Measurements from ENCODE around the gene TMCO4.

Gene TMCO4

DNA sequence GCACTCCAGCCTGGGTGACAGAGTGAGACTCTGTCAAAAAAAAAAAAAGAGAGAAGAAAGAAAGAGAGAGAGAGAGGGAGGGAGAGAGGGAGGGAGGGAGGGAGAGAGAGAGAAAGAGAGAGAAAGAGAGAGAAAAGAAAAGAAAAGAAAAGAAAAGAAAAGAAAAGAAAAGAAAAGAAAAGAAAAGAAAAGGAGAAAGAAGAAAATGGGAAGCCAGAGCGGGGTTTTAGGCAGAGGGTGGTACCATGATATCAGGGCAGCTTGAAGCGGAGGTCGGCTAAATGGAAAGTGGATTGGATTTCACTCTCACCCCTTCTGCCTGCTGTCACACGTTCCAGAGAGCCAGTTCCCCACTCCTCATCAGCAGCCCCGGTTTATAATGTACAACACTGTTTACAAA, 1.9 kb downstream of the TMCO4 start:
- Histone ChIP-seq H3K4me1 (ENCODE audit: insufficient read depth, low read length, severe bottlenecking) (peaks cover 21% of the 10 kb centered on the region), H3K9me2 (ENCODE audit: low read depth, low read length) (no peaks in the 10 kb centered on the region), H3K4me2 (ENCODE audit: low read length) (no peak overlapping the region), H4K20me1 (ENCODE audit: insufficient read depth, low read length) (no peaks in the 10 kb centered on the region), H3F3A (ENCODE audit: insufficient read depth, low read length) (no peaks in the 10 kb centered on the region), H3K27ac (ENCODE audit: low read depth, low read length, poor library complexity, severe bottlenecking) (no peak overlapping the region), H2AFZ (ENCODE audit: low read length) (no peak overlapping the region), H3K9ac (ENCODE audit: low read length) (no peak overlapping the region), H3K79me2 (ENCODE audit: insufficient read depth, low read length) (no peaks in the 10 kb centered on the region), H3K36me3 (ENCODE audit: insufficient read depth, low read length) (no peaks in the 10 kb centered on the region), H3K27me3 (ENCODE audit: insufficient read depth, low read length) (no peaks in the 10 kb centered on the region), H3K4me3 (ENCODE audit: low read depth, low read length, poor library complexity, severe bottlenecking) (no peak overlapping the region), H3K9me3 (ENCODE audit: low read length) (no peaks in the 10 kb centered on the region)
- no peak for TF ChIP-seq EZH2 (IDR thresholded peaks at IDR 0.05; ENCODE audit: borderline replicate concordance, low read length)
- TF ChIP-seq, protein P1, sequence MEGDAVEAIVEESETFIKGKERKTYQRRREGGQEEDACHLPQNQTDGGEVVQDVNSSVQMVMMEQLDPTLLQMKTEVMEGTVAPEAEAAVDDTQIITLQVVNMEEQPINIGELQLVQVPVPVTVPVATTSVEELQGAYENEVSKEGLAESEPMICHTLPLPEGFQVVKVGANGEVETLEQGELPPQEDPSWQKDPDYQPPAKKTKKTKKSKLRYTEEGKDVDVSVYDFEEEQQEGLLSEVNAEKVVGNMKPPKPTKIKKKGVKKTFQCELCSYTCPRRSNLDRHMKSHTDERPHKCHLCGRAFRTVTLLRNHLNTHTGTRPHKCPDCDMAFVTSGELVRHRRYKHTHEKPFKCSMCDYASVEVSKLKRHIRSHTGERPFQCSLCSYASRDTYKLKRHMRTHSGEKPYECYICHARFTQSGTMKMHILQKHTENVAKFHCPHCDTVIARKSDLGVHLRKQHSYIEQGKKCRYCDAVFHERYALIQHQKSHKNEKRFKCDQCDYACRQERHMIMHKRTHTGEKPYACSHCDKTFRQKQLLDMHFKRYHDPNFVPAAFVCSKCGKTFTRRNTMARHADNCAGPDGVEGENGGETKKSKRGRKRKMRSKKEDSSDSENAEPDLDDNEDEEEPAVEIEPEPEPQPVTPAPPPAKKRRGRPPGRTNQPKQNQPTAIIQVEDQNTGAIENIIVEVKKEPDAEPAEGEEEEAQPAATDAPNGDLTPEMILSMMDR (IDR thresholded peaks at IDR 0.05; ENCODE audit: low read length), result no peak

DNA sequence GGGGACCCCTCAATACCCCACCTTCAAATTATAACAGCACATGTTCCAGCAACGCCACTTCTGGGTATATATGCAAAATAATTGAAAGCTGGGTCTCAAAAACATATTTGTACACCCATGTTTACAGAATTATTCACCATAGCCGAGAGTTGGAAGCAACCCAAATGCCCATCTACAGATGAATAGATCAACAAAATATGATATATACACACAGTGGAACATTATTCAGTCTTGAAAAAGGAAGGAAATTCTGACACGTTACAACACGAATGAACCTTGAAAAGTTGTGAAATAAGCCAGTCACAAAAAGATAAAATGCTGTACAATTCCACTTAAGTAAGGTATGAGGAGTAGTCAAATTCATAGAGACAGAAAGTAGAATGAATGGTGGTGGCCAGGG, 5.1 kb downstream of the TMCO4 start:
- Histone ChIP-seq H3K4me3 (ENCODE audit: low read depth, low read length, poor library complexity, severe bottlenecking) (no peak overlapping the region), H2AFZ (ENCODE audit: low read length) (no peak overlapping the region), H3K9ac (ENCODE audit: low read length) (no peak overlapping the region), H3K79me2 (ENCODE audit: insufficient read depth, low read length) (no peaks in the 10 kb centered on the region), H3K36me3 (ENCODE audit: insufficient read depth, low read length) (peaks cover 13% of the 10 kb centered on the region), H3K27me3 (ENCODE audit: insufficient read depth, low read length) (no peaks in the 10 kb centered on the region), H3F3A (ENCODE audit: insufficient read depth, low read length) (no peaks in the 10 kb centered on the region), H3K4me1 (ENCODE audit: insufficient read depth, low read length, severe bottlenecking) (peaks cover 14% of the 10 kb centered on the region), H3K9me2 (ENCODE audit: low read depth, low read length) (no peaks in the 10 kb centered on the region), H4K20me1 (ENCODE audit: insufficient read depth, low read length) (no peaks in the 10 kb centered on the region), H3K9me3 (ENCODE audit: low read length) (no peaks in the 10 kb centered on the region), H3K4me2 (ENCODE audit: low read length) (no peak overlapping the region), H3K27ac (ENCODE audit: low read depth, low read length, poor library complexity, severe bottlenecking) (no peak overlapping the region)
- TF ChIP-seq EZH2 (IDR thresholded peaks at IDR 0.05; ENCODE audit: borderline replicate concordance, low read length), result no peak
- TF ChIP-seq, protein P1 (IDR thresholded peaks at IDR 0.05; ENCODE audit: low read length), result no peak

GRCh38 chr1:19793360-19794046, 6.2 kb downstream of the TMCO4 start:
- TF ChIP-seq EZH2 (IDR thresholded peaks at IDR 0.05; ENCODE audit: borderline replicate concordance, low read length), result no peak
- TF ChIP-seq, protein P1 (IDR thresholded peaks at IDR 0.05; ENCODE audit: low read length), result no peak
- no peaks in the 10 kb centered on the region for H3K27me3 ChIP-seq (ENCODE audit: insufficient read depth, low read length)
- H3K9ac ChIP-seq (ENCODE audit: low read length), result no peak overlapping the region
- H3K9me2 ChIP-seq (ENCODE audit: low read depth, low read length), result no peaks in the 10 kb centered on the region
- peaks cover 13% of the 10 kb centered on the region for H3K36me3 ChIP-seq (ENCODE audit: insufficient read depth, low read length)
- no peak overlapping the region for H3K27ac ChIP-seq (ENCODE audit: low read depth, low read length, poor library complexity, severe bottlenecking)
- no peaks in the 10 kb centered on the region for H3F3A ChIP-seq (ENCODE audit: insufficient read depth, low read length)
- no peaks in the 10 kb centered on the region for H4K20me1 ChIP-seq (ENCODE audit: insufficient read depth, low read length)
- H3K4me1 ChIP-seq (ENCODE audit: insufficient read depth, low read length, severe bottlenecking), result peaks cover 3% of the 10 kb centered on the region
- no peak overlapping the region for H2AFZ ChIP-seq (ENCODE audit: low read length)
- no peak overlapping the region for H3K4me2 ChIP-seq (ENCODE audit: low read length)
- no peaks in the 10 kb centered on the region for H3K79me2 ChIP-seq (ENCODE audit: insufficient read depth, low read length)
- no peaks in the 10 kb centered on the region for H3K9me3 ChIP-seq (ENCODE audit: low read length)
- H3K4me3 ChIP-seq (ENCODE audit: low read depth, low read length, poor library complexity, severe bottlenecking), result no peak overlapping the region
